IMR-90 (cell line): ENCODE measurements around the gene BCLAF1.

Experiments
- CEBPB ChIP-seq: IDR thresholded peaks from 2 replicates; pipeline ENCODE4 v1.6.1; 2012; ENCODE audit warnings: low read depth, low read length, improper control_type of control experiment
- FOS ChIP-seq: fragments of 150-350 bp; IDR thresholded peaks from 2 replicates; pipeline ENCODE4 v1.6.1; 2016; ENCODE audit warnings: low read depth, low read length
- MAFK ChIP-seq: IDR thresholded peaks from 2 replicates; pipeline ENCODE4 v1.6.1; 2012; ENCODE audit warnings: low read depth, low read length, improper control_type of control experiment
- MAZ ChIP-seq: IDR thresholded peaks from 2 replicates; pipeline ENCODE4 v1.6.1; 2012; ENCODE audit warnings: low read depth, mild to moderate bottlenecking, low read length, improper control_type of control experiment, moderate library complexity, borderline replicate concordance
- NFE2L2 ChIP-seq: fragments of 150-350 bp; IDR thresholded peaks from 2 replicates; pipeline ENCODE4 v1.6.1; 2016; ENCODE audit warnings: low read depth, mild to moderate bottlenecking, low read length
- POLR2A ChIP-seq: IDR thresholded peaks from 2 replicates; pipeline ENCODE4 v1.6.1; 2012; ENCODE audit warnings: mild to moderate bottlenecking, low read depth, low read length
- RAD21 ChIP-seq: IDR thresholded peaks from 2 replicates; pipeline ENCODE4 v1.6.1; 2012; ENCODE audit warnings: low read length, improper control_type of control experiment
- RFX5 ChIP-seq: IDR thresholded peaks from 2 replicates; pipeline ENCODE4 v1.8.0; 2012; ENCODE audit warnings: low read depth, mild to moderate bottlenecking, low read length, moderate library complexity
- SMC3 ChIP-seq: fragments of 150-350 bp; IDR thresholded peaks from 2 replicates; pipeline ENCODE4 v1.6.1; 2016; ENCODE audit warnings: low read depth, mild to moderate bottlenecking, antibody characterized with exemption, low read length, moderate library complexity
- TF ChIP-seq, protein P1 (sequence below): conservative IDR thresholded peaks from 2 replicates; pipeline ENCODE4 v1.5.1; 2012; ENCODE audit warnings: mild to moderate bottlenecking, low read depth, low read length, improper control_type of control experiment

DNA sequence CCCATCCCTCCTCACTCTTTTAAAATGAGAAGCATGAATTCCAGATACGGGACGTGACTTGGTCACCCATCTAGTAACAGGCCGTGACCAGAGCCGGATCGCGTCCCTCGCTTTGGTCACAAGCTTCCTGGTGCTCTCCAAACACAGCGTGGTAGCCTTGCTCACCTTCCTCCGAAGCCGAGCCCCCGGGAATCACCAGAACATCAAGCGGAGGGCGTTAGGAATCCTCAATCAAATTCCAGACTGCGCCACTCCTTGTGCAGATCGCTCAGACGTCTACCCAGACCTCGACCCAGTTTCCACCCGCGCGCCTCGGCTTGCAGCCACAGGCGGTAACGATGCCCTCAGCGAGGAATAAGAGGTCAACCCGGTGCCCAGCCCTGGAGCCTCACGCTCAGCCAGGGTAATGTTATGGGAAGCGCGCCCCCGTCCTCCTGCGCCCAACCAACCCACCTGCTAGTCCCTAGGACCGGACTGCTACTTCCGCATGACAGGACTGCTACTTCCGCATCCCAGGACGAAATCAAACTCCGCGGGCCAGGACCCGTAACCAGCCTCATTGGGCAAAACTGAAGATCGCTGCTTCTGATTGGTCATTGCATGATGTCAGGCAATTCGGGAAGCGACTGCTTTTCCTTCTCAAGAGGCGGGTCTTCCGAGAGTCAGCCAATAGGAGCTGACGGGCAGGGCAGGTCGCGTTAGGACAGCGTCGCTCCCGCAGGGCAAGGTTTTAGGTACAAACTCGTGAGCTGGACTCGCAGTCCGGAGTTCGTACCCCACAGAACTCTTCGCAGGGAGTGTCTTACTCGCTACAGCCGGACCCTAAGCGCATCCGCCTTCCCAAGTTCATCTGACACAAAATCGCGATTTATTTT lies 39.6 kb downstream of the BCLAF1 start, which contains the start of gene MTFR2:
- TF ChIP-seq, protein P1, sequence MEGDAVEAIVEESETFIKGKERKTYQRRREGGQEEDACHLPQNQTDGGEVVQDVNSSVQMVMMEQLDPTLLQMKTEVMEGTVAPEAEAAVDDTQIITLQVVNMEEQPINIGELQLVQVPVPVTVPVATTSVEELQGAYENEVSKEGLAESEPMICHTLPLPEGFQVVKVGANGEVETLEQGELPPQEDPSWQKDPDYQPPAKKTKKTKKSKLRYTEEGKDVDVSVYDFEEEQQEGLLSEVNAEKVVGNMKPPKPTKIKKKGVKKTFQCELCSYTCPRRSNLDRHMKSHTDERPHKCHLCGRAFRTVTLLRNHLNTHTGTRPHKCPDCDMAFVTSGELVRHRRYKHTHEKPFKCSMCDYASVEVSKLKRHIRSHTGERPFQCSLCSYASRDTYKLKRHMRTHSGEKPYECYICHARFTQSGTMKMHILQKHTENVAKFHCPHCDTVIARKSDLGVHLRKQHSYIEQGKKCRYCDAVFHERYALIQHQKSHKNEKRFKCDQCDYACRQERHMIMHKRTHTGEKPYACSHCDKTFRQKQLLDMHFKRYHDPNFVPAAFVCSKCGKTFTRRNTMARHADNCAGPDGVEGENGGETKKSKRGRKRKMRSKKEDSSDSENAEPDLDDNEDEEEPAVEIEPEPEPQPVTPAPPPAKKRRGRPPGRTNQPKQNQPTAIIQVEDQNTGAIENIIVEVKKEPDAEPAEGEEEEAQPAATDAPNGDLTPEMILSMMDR, result no peak
- TF ChIP-seq RAD21 (no peak), MAFK (no peak), POLR2A (peak; percentile 82), CEBPB (peak; percentile 26; the same call in 1 of the 2 replicates), FOS (peak; percentile 76), MAZ (no peak), NFE2L2 (no peak), SMC3 (no peak), RFX5 (no peak)
